ENCODE data around the gene ABCA2. TPM values are rescaled to one million over a fixed set of nuclear protein-coding genes. Genes with fewer than 3 reads are reported as not detected.
A peak's percentile ranks its signal among the peaks of the same experiment; 100 is the strongest.

ABCA2 gene
- total and polyA plus RNA-seq, 12 donors: 2.9 to 150 (median 31.5) TPM

- WGBS, 4 donors: 32 to 49% (median 35%) methylated on average over 16 to 28 of the region's 28 CpGs
- peaks cover 0 to 21% of the 10 kb centered on the region in 2 donors for H3K4me1 ChIP-seq (replicated peaks in 1 of 2)
- intact Hi-C loops (cut with DNase I): no loop called here
- no peak overlapping the region for H3K4me3 ChIP-seq
- peak overlapping the region in 1 of 5 donors; percentile 29 for H3K27ac ChIP-seq
- H3K27me3 ChIP-seq: peaks cover 37% of the 10 kb centered on the region
- TF ChIP-seq, protein P1, sequence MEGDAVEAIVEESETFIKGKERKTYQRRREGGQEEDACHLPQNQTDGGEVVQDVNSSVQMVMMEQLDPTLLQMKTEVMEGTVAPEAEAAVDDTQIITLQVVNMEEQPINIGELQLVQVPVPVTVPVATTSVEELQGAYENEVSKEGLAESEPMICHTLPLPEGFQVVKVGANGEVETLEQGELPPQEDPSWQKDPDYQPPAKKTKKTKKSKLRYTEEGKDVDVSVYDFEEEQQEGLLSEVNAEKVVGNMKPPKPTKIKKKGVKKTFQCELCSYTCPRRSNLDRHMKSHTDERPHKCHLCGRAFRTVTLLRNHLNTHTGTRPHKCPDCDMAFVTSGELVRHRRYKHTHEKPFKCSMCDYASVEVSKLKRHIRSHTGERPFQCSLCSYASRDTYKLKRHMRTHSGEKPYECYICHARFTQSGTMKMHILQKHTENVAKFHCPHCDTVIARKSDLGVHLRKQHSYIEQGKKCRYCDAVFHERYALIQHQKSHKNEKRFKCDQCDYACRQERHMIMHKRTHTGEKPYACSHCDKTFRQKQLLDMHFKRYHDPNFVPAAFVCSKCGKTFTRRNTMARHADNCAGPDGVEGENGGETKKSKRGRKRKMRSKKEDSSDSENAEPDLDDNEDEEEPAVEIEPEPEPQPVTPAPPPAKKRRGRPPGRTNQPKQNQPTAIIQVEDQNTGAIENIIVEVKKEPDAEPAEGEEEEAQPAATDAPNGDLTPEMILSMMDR (IDR thresholded peaks at IDR 0.05): no peak
- no peak for TF ChIP-seq POLR2A (IDR thresholded peaks at IDR 0.05)
- no peaks in the 10 kb centered on the region for H3K36me3 ChIP-seq (replicated peaks in 1 of 2)
- peak; percentile 76 to 85 (median 80) for DNase-seq
- H3K9me3 ChIP-seq (replicated peaks in 1 of 3): no peaks in the 10 kb centered on the region
These were observed 27.6 kb upstream of the ABCA2 start for GRCh38 chr9:137055385-137056364.

DNA sequence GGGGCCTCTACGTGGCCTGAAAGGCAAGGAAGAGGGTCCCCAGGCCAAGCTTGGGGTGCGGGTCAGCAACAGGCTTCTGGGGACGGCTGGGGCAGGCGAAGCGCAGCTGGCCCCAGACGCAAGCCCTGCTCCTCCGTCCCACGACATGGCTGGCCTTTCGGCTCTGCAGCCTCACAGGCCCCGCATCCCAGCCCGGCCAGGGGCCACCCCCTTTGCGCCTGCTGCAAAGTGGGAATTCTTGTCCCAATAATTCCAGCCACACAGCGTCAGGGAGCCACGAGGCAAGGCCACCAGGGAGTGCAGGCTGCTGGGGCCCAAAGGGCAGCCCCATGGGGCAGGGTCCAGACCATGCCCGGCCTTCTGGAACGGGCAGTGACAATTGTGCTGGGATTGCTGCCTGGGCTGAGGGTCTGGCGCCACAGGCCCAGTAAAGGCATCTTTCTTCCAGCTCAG is 26.9 kb upstream of the ABCA2 start:
- H3K27me3 ChIP-seq: peaks cover 37% of the 10 kb centered on the region
- H3K4me1 ChIP-seq (replicated peaks in 1 of 2): peaks cover 0 to 21% of the 10 kb centered on the region in 2 donors
- intact Hi-C loops (cut with DNase I): no loop called here
- H3K9me3 ChIP-seq (replicated peaks in 1 of 3): no peaks in the 10 kb centered on the region
- no peak overlapping the region for H3K4me3 ChIP-seq
- WGBS, 4 donors: 62 to 81% (median 75%) methylated on average over 1 to 17 of the region's 17 CpGs
- TF ChIP-seq, protein P1 (IDR thresholded peaks at IDR 0.05): no peak
- TF ChIP-seq POLR2A (IDR thresholded peaks at IDR 0.05): no peak
- no peaks in the 10 kb centered on the region for H3K36me3 ChIP-seq (replicated peaks in 1 of 2)
- DNase-seq: no peak
- no peak overlapping the region for H3K27ac ChIP-seq

DNA sequence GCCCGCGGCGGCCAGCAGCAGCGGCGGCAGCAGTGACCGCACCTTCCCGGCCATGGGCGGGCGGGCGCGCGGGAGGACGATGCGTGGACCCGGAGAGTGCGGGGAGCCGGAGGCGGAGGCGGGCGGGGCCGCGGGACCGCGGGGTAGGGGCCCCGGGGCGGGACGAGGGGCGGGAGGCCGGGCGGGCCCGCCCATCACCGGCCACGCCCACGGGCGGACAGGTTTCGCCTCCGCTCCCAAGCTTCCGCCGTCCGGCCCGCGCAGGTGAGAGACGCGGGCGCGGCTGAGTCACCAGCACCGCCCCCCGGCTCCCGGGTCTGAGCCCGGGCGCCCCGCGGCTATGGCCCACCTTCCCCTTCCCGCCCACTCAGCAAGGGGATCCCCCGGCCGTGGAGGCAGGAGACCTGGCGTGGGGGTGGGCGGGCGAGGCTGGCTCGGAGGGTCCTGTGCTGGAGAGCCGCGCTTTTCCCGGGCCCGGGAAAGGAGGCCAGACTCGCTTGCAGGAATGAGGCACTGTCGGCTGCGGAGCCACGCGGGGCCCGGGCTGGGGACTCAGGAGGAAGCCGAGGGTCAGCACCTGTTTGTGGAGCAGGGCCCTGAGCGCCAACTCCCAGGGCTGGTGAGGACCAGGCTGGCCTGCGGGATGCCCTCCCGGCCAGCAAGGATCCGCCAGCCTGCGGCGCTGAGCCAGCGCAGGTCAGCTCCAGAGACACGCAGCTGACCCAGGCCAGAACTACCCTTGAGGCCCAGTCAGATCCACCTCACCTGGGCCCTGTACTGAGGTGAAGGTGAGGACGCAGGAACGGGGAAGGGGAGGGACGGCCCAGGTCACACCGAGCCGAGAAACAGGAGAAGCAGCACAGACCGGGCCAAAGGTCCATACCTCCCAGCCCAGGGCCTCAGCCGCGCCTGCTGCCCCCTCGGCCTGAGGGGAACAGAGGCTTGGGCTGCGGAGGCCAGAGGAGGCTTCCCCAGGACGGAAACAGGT is 26.2 kb upstream of the ABCA2 start, which contains the start of gene ENTPD2:
Gene ENTPD2, minus strand, starts transcription at position 118 of the 988 bp plus-strand sequence. Its CDS starts 64 bp downstream, at position 54.
- TF ChIP-seq, protein P1 (IDR thresholded peaks at IDR 0.05): no peak
- TF ChIP-seq POLR2A (IDR thresholded peaks at IDR 0.05): no peak
- no peak for DNase-seq
- Histone ChIP-seq H3K36me3 (replicated peaks in 1 of 2) (no peaks in the 10 kb centered on the region), H3K27ac (no peak within 1 kb of the TSS), H3K4me1 (replicated peaks in 1 of 2) (peaks cover 0 to 21% of the 10 kb centered on the region in 2 donors), H3K4me3 (peak within 1 kb of the TSS in 1 of 4 donors; percentile 43), H3K27me3 (peaks cover 42% of the 10 kb centered on the region), H3K9me3 (replicated peaks in 1 of 3) (no peaks in the 10 kb centered on the region)
- 21 to 42% (median 31%) methylated on average over 16 to 90 of the region's 90 CpGs for WGBS, 4 donors
- intact Hi-C loops (cut with DNase I): no loop called here
